ENCODE results near the gene ZNF700. TPM values are rescaled to one million over a fixed set of nuclear protein-coding genes. Genes with fewer than 3 reads are reported as not detected.
A peak's percentile ranks its signal among the peaks of the same experiment; 100 is the strongest.
"Not testable (repeated sequence)": the region's sequence is repeated elsewhere in the genome, so short reads cannot be mapped to it uniquely, and the experiment has no call there.

ZNF700 gene
- total RNA-seq, 2 donors from 2014 or later: 16.4 to 20.0 TPM

GRCh38 chr19:11931051-11931450 lies 6.1 kb downstream of the ZNF700 start:
- ATAC-seq: no peak
- intact Hi-C loops (cut with DNase I, micrococcal nuclease): no loop called here
- DNase-seq: no peak

- intact Hi-C loops (cut with DNase I, micrococcal nuclease): no loop called here
- ATAC-seq (no peak), DNase-seq (no peak)
Observed at GRCh38 chr19:11931513-11931912, 6.6 kb downstream of the ZNF700 start.

GRCh38 chr19:11935829-11936228 lies 10.9 kb downstream of the ZNF700 start:
- ATAC-seq; intact Hi-C loops (cut with DNase I, micrococcal nuclease): not testable (repeated sequence)

GRCh38 chr19:11938383-11938782 lies 13.5 kb downstream of the ZNF700 start:
- DNase-seq; ATAC-seq; intact Hi-C loops (cut with DNase I, micrococcal nuclease): not testable (repeated sequence)

More at GRCh38 chr19:11935829-11936228, 10.9 kb downstream of the ZNF700 start:
- not testable (repeated sequence) for DNase-seq

GRCh38 chr19:11941361-11941887 lies 16.5 kb downstream of the ZNF700 start:
- intact Hi-C loops (cut with DNase I, micrococcal nuclease); DNase-seq: not testable (repeated sequence)

GRCh38 chr19:11942008-11942842 lies 17.3 kb downstream of the ZNF700 start:
- no peak for ATAC-seq
- intact Hi-C loops (cut with DNase I, micrococcal nuclease): no loop called here

More at GRCh38 chr19:11941361-11941887, 16.5 kb downstream of the ZNF700 start:
- ATAC-seq: not testable (repeated sequence)

GRCh38 chr19:11942843-11943108 lies 17.9 kb downstream of the ZNF700 start:
- ATAC-seq (no peak), DNase-seq (no peak)
- intact Hi-C loops (cut with DNase I, micrococcal nuclease): no loop called here

More at GRCh38 chr19:11942008-11942842, 17.3 kb downstream of the ZNF700 start:
- DNase-seq: no peak

- intact Hi-C loops (cut with DNase I, micrococcal nuclease): no loop called here
- ATAC-seq (no peak), DNase-seq (no peak)
Observed at GRCh38 chr19:11944656-11945055, 19.7 kb downstream of the ZNF700 start.

GRCh38 chr19:11948646-11949045 lies 23.7 kb downstream of the ZNF700 start:
- DNase-seq: no peak
- intact Hi-C loops (cut with DNase I, micrococcal nuclease): no loop called here
- no peak for ATAC-seq

GRCh38 chr19:11949201-11949600 lies 24.3 kb downstream of the ZNF700 start:
- no peak for ATAC-seq
- intact Hi-C loops (cut with DNase I, micrococcal nuclease): no loop called here
- no peak for DNase-seq

- DNase-seq; ATAC-seq; intact Hi-C loops (cut with DNase I, micrococcal nuclease): not testable (repeated sequence)
Observed at GRCh38 chr19:11949614-11950080, 24.7 kb downstream of the ZNF700 start.

GRCh38 chr19:11950312-11950711 lies 25.4 kb downstream of the ZNF700 start:
- intact Hi-C loops (cut with DNase I, micrococcal nuclease): no loop called here
- ATAC-seq (no peak), DNase-seq (no peak)

GRCh38 chr19:11963566-11964355 lies 38.9 kb downstream of the ZNF700 start:
- intact Hi-C loops (cut with DNase I, micrococcal nuclease): no loop called here
- ATAC-seq (peak; percentile 56), DNase-seq (peak; percentile 61 to 79)

GRCh38 chr19:11964496-11964857 lies 39.6 kb downstream of the ZNF700 start:
- intact Hi-C loops (cut with DNase I, micrococcal nuclease): no loop called here

GRCh38 chr19:11964858-11965645 lies 40.1 kb downstream of the ZNF700 start, which contains the start of gene ZNF763:
ZNF763 (plus strand) TSS chr19:11965040; CDS start chr19:11965209, 169 bp downstream.
- peak; percentile 97 to 98 for DNase-seq
- ATAC-seq: peak; percentile 98
- intact Hi-C loops (cut with DNase I, micrococcal nuclease): no loop called here

More at GRCh38 chr19:11964496-11964857, 39.6 kb downstream of the ZNF700 start:
- ATAC-seq (peak; percentile 35), DNase-seq (no peak)

- intact Hi-C loops (cut with DNase I, micrococcal nuclease): no loop called here
- DNase-seq: no peak
- ATAC-seq: no peak
Observed at GRCh38 chr19:11970174-11970573, 45.3 kb downstream of the ZNF700 start.

- ATAC-seq (no peak), DNase-seq (no peak)
- intact Hi-C loops (cut with DNase I, micrococcal nuclease): no loop called here
Observed at GRCh38 chr19:11971041-11971440, 46.1 kb downstream of the ZNF700 start.

- DNase-seq (no peak), ATAC-seq (no peak)
- intact Hi-C loops (cut with DNase I, micrococcal nuclease): no loop called here
Observed at GRCh38 chr19:11973019-11973810, 48.3 kb downstream of the ZNF700 start.

Data from left colon (tissue), 2 donors.